Endothelial cell of umbilical vein (primary cell): ENCODE results near the gene COMMD9. TPM values are rescaled to one million over a fixed set of nuclear protein-coding genes. Genes with fewer than 3 reads are reported as not detected.

Experiments
- BruUV-seq: library from RNA; stranded (reverse); fragments of 400-500 nt; replicated peaks from 2 replicates; lab custom pipeline; 2021; lab: Mats Ljungman, UMichigan
- CTCF ChIA-PET: fragments of 300-600, 350-600 bp; sonication (Branson Sonifier 250); formaldehyde crosslinking; loops from one replicate; lab custom pipeline; 2021; ENCODE audit warnings: antibody characterized with exemption, inconsistent platforms; lab: Charles Lee
- POLR2A ChIA-PET: fragments of 300-600, 350-600 bp; sonication (Branson Sonifier 250); formaldehyde crosslinking; loops from one replicate; lab custom pipeline; 2021; ENCODE audit warnings: antibody characterized with exemption, inconsistent platforms; lab: Charles Lee
- DNase-seq: peaks from one replicate; pipeline ENCODE4 v3.0.0-alpha.2; 2011; ENCODE audit warnings: low read depth, low spot score
- FAIRE-seq: peaks from 2 replicates; lab custom pipeline; 2011; peaks lifted over from hg19 to GRCh38; lab: Jason Lieb, UNC
- H2AFZ ChIP-seq: 2 replicates; pipeline ENCODE4 v1.6.0; 2012; ENCODE audit warnings: low read depth, low read length, control low read depth, inconsistent platforms
- H3K27ac ChIP-seq: 2 replicates; pipeline ENCODE4 v1.5.1; 2011; ENCODE audit warnings: low read depth, mild to moderate bottlenecking, control low read depth, low read length, moderate library complexity; ENCODE audit not compliant: insufficient read depth
- H3K27me3 ChIP-seq, 2 experiments: 2 replicates each; pipeline versions ENCODE4 v1.6.0 to v1.6.1; 2011; ENCODE audit warnings: low read length in 2 of 2, mixed read lengths in 1 of 2; ENCODE audit not compliant: control insufficient read depth in 2 of 2, insufficient read depth in 2 of 2
- H3K36me3 ChIP-seq, 2 experiments: 2 replicates in 1 of 2; 3 replicates in 1 of 2; pipeline ENCODE4 v1.5.1; 2011; ENCODE audit warnings: low read length in 2 of 2, mild to moderate bottlenecking in 1 of 2, moderate library complexity in 1 of 2; ENCODE audit not compliant: control insufficient read depth in 2 of 2, insufficient read depth in 2 of 2; ENCODE audit errors: extremely low read depth in 1 of 2
- H3K4me1 ChIP-seq: 3 replicates; pipeline ENCODE4 v1.5.1; 2011; ENCODE audit warnings: mild to moderate bottlenecking, low read length; ENCODE audit not compliant: control insufficient read depth, insufficient read depth; ENCODE audit errors: extremely low read depth
- H3K4me2 ChIP-seq: 2 replicates; pipeline ENCODE4 v1.6.1; 2011; ENCODE audit warnings: low read length, control low read depth, mixed read lengths; ENCODE audit not compliant: insufficient read depth
- H3K4me3 ChIP-seq, 3 experiments: fragments of 200-600 bp in 1 of 3; sonication (generic), shearing (Covaris generic) in 1 of 3; replicated peaks in 1 of 3; 2 replicates each; pipeline ENCODE4 v1.5.1; 2011 to 2016; ENCODE audit warnings: control low read depth in 3 of 3, low read length in 3 of 3, mild to moderate bottlenecking in 2 of 3, inconsistent platforms in 1 of 3, low read depth in 1 of 3, moderate library complexity in 1 of 3; ENCODE audit not compliant: insufficient read depth in 1 of 3
- H3K79me2 ChIP-seq: 2 replicates; pipeline ENCODE4 v1.6.0; 2012; ENCODE audit warnings: low read length, inconsistent platforms; ENCODE audit not compliant: control insufficient read depth, insufficient read depth
- H3K9ac ChIP-seq: replicated peaks from 2 replicates; pipeline ENCODE3; 2011; ENCODE audit warnings: low read length, control low read depth; ENCODE audit not compliant: insufficient read depth; ENCODE audit errors: extremely low read depth
- H3K9me1 ChIP-seq: replicated peaks from 3 replicates; pipeline ENCODE4 v1.6.0; 2011; ENCODE audit warnings: mild to moderate bottlenecking, low read length; ENCODE audit not compliant: control insufficient read depth, insufficient read depth; ENCODE audit errors: extremely low read depth
- H3K9me3 ChIP-seq: replicated peaks from 2 replicates; pipeline ENCODE4 v1.5.1; 2012; ENCODE audit warnings: low read length, inconsistent platforms; ENCODE audit not compliant: control insufficient read depth, insufficient read depth
- H4K20me1 ChIP-seq: replicated peaks from 2 replicates; pipeline ENCODE3; 2011; ENCODE audit warnings: mild to moderate bottlenecking, low read length; ENCODE audit not compliant: control insufficient read depth, insufficient read depth; ENCODE audit errors: extremely low read depth
- EZH2 ChIP-seq: IDR thresholded peaks from 2 replicates; pipeline ENCODE4 v1.6.1; 2012; ENCODE audit warnings: borderline replicate concordance, low read depth, mild to moderate bottlenecking, moderate library complexity, low read length, inconsistent platforms; ENCODE audit not compliant: severe bottlenecking
- GATA2 ChIP-seq: IDR thresholded peaks from 2 replicates; pipeline ENCODE4 v1.7.0; 2011; ENCODE audit warnings: low read depth, mild to moderate bottlenecking, moderate library complexity, mixed read lengths, low read length; ENCODE audit not compliant: insufficient read length, insufficient read depth
- POLR2A ChIP-seq: IDR thresholded peaks from 2 replicates; pipeline ENCODE4 v1.6.1; 2012; ENCODE audit warnings: low read depth, mild to moderate bottlenecking, control low read depth, low read length
- dilution Hi-C: fragments of 300-500 bp; cut with MboI; formaldehyde crosslinking; loops from one replicate; pipeline ENCODE4 v1.15.0; 2019; ENCODE audit warnings: low sequenced_read_pairs; ENCODE audit not compliant: extremely low pct_ligation_motif_present
- intact Hi-C: fragments of 100-400 bp; cut with micrococcal nuclease; formaldehyde crosslinking; loops from one replicate; pipeline ENCODE4 v1.10.0; 2022
- polyA plus RNA-seq, 4 experiments: library from polyadenylated mRNA; depleted of rRNA in 3 of 4; stranded (reverse) in 3 of 4; unstranded in 1 of 4; fragments of >200 nt; gene quantifications; 2 replicates each; pipeline versions ENCODE4 v1.2.1 to v1.2.3, GENCODE V29; 2011 to 2012; ENCODE audit warnings: missing spikeins in 1 of 4
- total RNA-seq: library from RNA; stranded (reverse); gene quantifications from 2 replicates; pipeline ENCODE4 v1.2.3, GENCODE V29; 2021
- TF ChIP-seq, protein P1 (sequence below), 2 donors: IDR thresholded peaks; 1 replicate in 1 of 2; 2 replicates in 1 of 2; pipeline ENCODE4 v1.5.1; 2011; ENCODE audit warnings: low read length in 2 of 2, mild to moderate bottlenecking in 2 of 2, moderate library complexity in 2 of 2, control low read depth in 1 of 2, inconsistent platforms in 1 of 2, low read depth in 1 of 2; ENCODE audit not compliant: insufficient read depth in 1 of 2; ENCODE audit errors: extremely low read depth in 1 of 2

Gene COMMD9
- total and polyA plus RNA-seq, 2 donors (not counting 3 experiments of a cell fraction or from before 2014, with no cell fraction given): 65.1 to 78.9 TPM

DNA sequence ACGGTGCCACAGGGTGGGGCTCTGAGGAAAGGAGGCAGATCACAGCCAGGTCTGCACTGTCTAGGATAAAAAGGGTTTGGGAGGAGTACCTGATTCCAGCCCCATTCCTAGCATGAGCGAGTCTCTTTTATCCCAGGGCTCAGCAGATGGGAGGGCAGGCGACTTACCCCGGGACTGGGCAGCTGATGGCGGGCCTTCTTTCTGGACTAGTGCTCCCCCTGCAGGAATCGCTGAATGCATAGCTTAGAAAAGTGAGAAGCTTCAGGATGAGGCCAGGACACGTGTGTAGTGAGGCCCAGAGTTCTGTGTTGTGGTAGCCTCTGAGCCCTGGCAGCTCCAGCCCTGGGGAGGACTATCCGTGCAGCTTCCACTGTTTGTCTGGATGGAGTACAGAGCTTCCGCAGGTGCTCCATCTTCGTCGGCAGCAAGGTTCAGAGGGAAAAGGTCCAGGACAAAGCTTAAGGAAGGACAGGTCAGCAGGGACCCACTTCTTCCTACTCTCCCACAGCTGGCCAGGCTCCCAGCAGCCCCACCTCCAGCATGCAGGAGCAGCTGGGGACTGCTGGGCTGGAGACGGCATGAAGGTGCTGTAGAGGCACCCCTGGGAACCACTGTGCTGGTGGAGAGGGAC lies 30.4 kb downstream of the COMMD9 start:
- H3K9me1 ChIP-seq: no peaks in the 10 kb centered on the region
- no peak overlapping the region for H3K9ac ChIP-seq
- no peaks in the 10 kb centered on the region for H3K9me3 ChIP-seq
- peaks cover 0 to 2% of the 10 kb centered on the region in 2 experiments for H3K27me3 ChIP-seq
- H3K4me3 ChIP-seq: no peak overlapping the region
- intact Hi-C loops: loop anchor here (1.0 to 5.0 kb wide), 9 partner anchors 102 to 772 kb away; no protein-coding TSS in a partner anchor
- dilution Hi-C loops: loop anchor here (25.0 kb wide), 2 partner anchors 447 to 647 kb away; partner anchors contain the start of gene FJX1
- H3K4me1 ChIP-seq: no peaks in the 10 kb centered on the region
- no peaks in the 10 kb centered on the region for H3K79me2 ChIP-seq
- ChIA-PET CTCF (interaction anchor here (0.5 to 6.9 kb wide), 80 partner anchors 9 to 774 kb away, joined by 3 to 266 read pairs (median 4); partner anchors contain the start of genes FJX1 and TRIM44), POLR2A (interaction anchor here (1.4 kb wide), 1 partner anchor 196 kb away, joined by 3 read pairs; no protein-coding TSS in a partner anchor)
- no peak overlapping the region for H2AFZ ChIP-seq
- H3K27ac ChIP-seq: no peak overlapping the region
- FAIRE-seq (peak; percentile 84), DNase-seq (peak; percentile 69)
- no TSS peak for BruUV-seq
- H3K36me3 ChIP-seq: no peaks in the 10 kb centered on the region
- H4K20me1 ChIP-seq: no peaks in the 10 kb centered on the region
- no peak for TF ChIP-seq POLR2A
- no peak for TF ChIP-seq GATA2
- TF ChIP-seq, protein P1, sequence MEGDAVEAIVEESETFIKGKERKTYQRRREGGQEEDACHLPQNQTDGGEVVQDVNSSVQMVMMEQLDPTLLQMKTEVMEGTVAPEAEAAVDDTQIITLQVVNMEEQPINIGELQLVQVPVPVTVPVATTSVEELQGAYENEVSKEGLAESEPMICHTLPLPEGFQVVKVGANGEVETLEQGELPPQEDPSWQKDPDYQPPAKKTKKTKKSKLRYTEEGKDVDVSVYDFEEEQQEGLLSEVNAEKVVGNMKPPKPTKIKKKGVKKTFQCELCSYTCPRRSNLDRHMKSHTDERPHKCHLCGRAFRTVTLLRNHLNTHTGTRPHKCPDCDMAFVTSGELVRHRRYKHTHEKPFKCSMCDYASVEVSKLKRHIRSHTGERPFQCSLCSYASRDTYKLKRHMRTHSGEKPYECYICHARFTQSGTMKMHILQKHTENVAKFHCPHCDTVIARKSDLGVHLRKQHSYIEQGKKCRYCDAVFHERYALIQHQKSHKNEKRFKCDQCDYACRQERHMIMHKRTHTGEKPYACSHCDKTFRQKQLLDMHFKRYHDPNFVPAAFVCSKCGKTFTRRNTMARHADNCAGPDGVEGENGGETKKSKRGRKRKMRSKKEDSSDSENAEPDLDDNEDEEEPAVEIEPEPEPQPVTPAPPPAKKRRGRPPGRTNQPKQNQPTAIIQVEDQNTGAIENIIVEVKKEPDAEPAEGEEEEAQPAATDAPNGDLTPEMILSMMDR (IDR thresholded peaks at IDR 0.05; ENCODE audit: extremely low read depth in 1 of 2, insufficient read depth in 1 of 2, low read depth in 1 of 2, low read length in 2 of 2): peak; percentile 80 to 86
- TF ChIP-seq EZH2: no peak
- no peak overlapping the region for H3K4me2 ChIP-seq
